Skin of body (tissue), 3 donors: Measurements from ENCODE around the gene MAPK7. TPM values are rescaled to one million over a fixed set of nuclear protein-coding genes. Genes with fewer than 3 reads are reported as not detected.

Experiments used
- DNase-seq: peaks from one replicate; lab custom pipeline; 2025; lab: John Stamatoyannopoulos, UW
- small RNA-seq: library from RNA; depleted of rRNA; stranded (forward); fragments of <200 nt; gene quantifications from one replicate; pipeline ENCODE3, GENCODE V24; 2014; ENCODE audit warnings: low replicate concordance
- total RNA-seq: library from RNA; depleted of rRNA; stranded (reverse); fragments of >200 nt; gene quantifications from one replicate; pipeline ENCODE4 v1.2.3, GENCODE V29; 2014

MAPK7 gene
- total RNA-seq, 1 donor from 2014 or later: 16.4 TPM

DNA sequence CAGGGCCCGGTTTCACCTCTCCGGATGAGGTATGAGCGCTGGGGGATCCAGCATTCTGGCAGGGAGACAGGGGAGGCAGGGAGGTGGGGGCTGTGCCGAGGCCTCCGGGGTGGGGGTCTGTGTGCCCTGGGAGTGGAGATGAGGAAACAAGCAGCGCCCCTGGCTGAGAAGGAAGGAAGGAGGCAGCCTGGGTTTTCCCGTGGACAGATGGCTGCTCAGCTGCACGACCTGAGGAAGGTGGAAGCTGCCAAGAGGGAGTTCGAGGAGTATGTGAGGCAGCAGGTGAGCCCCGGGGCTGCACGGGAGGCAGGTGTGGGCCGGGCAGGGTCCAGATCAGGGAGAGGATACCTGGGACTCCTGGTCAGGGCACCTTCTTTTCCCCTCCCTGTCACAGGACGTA, 37.0 kb downstream of the MAPK7 start:
- no peak for DNase-seq

DNA sequence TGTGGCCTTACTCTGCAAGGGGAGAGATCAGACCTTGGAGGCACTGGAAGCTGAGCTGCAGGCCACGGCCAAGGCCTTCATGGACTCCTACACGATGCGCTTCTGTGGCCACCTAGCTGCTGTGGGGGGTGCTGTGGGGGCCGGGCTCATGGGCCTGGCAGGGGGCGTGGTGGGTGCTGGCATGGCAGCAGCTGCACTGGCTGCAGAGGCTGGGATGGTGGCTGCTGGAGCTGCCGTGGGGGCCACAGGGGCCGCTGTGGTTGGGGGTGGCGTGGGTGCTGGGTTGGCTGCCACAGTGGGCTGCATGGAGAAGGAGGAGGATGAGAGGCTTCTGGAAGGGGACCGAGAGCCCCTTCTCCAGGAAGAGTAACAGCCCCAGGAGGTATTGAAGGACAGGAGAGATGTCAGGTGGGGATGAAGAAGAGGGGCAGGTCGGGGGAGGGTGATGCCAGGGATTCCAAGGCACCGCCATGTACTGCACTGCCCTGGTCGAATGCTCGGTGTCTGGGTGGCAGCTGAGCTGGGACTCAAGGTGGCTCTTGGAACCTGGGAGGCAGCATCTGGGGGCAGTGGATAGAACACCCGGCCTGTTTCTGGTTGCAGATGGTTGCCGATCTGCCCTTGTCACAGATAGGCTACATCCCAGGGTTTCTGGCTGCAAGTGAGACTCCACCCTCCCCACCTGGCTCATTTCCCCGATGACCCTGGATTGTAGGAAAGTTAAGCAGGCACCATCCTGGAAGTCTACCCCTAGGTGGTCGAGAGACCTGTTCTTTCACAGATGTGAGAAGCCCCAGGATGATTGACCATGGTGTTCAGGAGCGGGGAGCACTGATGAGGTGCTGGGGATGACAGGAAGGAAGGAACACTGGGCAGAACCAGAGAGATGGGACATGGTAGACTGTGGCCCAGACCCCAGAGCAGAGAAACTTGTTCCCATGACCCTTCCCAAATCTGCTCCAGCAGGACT, 37.8 kb downstream of the MAPK7 start:
- DNase-seq: no peak

DNA sequence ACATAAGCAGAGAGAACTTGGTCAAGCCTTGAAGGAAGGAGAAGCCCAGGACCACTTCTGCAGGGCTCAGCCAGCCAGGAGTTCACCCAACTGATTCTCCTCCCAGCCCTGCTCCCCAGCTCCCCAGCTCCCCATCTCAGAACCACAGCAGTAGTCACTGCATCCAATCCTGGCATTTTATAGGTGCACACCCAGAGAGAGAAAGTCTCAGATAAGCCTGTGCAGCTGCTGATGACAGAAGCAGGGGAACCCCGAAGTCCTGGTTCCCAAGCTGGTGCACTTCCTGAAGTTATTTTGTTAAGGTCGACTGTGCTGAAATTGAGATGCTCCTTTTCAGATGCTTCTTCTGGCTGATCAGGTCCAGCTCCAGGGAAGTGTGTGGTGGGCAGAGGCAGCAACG, 39.3 kb downstream of the MAPK7 start:
- DNase-seq: no peak

DNA sequence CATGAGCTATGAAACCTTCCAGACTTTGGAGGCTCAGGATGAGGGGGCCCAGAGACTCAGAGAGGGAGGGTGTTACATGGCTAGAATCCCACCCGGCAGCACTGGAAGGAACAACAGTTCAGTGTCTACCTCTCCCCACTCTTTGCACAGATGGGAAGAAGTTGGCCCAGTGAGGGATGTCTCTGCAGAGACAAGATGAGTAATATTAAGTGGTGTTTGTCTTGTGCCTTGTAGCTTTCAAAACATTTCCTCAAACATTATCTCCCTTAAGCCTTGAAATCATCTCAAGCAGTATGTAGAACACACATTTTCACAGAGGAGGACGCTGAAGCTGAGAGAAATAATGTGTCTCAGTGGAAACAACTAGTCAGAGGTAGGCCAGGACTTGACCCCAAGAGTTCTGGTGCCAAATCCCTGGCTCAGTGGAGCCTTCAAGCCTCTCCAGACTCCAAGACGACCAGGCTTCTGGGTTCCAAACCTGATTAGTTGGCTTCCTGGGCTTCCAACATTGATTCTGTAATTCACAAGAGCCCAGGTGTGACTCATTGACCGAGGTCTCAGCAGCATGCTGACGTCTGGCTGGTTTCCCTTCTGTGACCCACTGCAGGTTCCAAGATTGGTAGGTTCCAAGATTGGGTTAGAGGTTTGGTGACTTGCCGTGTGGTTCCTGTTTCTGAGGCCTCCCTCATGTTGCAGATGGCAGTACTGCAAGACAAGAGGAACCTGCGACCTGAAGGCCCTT, 40.1 kb downstream of the MAPK7 start:
- DNase-seq: peak; percentile 94

DNA sequence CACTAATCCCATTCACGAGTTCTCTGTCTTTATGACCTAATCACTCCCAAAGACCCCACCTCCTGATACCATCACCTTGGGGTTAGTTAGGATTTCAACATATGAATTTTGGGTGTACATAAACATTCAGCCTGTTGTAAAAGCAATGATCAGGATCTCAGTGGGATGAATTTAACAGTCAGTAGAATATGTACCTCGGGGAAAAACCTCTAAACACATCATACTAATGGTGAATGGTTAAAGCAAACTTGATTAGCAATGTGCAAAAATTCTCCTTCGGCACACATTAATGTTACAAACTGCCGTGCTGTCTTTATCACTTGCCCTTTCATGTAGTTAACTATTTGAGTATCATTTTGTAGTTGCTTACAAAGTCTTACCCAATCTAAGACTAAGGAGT, 42.9 kb downstream of the MAPK7 start:
- no peak for DNase-seq

DNA sequence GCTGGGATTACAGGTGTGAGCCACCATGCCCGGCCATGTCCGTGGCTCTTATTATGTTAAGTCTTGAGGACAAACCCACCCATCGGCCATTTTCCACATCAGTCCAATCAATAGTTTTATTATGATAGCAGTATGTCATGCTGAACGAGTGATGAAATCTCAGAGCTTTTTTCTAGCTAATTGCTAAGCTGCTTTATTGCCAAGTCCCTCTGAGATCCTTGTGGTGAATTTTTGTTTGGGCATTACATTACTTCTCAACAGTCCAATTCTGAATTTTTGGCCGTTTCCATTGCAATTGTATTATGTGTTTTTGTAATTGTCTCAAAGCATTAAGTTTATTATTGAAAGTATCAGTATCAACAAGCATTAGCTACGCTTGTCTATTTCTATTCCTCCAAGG, 43.6 kb downstream of the MAPK7 start:
- no peak for DNase-seq

DNA sequence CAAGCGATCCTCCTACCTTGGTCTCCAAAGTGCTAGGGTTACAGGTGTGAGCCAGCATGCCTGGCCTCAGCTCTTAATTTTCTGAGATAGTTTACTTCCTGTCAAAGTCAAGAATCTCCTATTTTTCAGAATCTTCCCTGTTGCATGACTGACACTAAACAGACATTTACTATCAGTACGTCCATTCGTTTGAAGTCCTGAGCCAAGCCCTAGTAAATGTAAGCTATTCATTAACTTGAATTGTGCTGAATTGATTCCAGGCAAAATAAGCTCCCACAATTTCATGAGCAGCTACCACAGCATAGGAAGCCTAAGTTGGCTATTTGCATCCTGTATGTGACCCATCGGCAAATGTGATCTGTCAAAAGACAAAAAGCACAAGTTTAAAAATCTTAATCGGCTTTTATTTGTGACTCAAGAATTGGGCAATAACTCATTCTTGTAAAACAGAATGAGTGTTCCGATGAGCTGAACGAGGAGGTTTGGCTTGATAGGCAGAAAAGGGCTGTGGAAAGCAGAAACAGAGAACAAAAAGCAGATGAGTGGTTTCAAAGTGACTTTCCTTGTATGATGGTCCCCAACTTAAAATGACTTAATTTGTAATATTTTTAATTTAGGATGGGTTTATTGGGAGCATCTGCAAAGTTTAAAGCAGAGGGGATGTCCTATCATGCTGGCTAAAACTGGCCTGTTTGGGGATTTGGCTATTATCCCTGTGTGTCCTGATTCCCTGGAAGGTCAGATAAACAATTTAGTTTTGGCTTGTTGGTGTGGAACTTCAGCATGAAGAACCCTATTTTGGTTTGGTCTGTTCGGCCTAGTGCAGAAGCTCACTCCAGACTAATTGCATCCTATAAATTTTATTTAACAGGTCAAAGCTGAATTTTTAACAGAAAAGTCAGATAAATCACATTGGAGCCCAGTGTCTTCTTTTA, 46.9 kb downstream of the MAPK7 start:
- no peak for DNase-seq

DNA sequence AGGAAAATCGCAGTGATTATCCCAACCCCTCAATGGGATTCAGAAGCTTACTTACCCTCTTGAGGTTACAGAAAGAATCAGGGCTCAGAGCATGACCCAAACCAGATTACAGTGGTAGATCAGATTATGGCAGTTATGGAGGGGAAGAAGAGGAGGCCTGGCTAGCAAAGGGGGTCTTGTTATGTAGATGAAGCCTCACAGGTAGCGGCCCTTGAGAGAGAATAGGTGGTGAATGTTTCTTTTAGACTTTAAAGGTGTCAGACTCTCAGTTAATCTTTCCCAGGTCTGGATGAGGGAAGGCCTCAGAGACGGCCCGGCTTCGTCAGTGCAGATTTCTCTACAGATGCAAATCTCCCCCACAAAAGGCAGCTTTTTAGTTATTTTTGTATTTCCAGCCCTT, 48.3 kb downstream of the MAPK7 start:
- no peak for DNase-seq

DNA sequence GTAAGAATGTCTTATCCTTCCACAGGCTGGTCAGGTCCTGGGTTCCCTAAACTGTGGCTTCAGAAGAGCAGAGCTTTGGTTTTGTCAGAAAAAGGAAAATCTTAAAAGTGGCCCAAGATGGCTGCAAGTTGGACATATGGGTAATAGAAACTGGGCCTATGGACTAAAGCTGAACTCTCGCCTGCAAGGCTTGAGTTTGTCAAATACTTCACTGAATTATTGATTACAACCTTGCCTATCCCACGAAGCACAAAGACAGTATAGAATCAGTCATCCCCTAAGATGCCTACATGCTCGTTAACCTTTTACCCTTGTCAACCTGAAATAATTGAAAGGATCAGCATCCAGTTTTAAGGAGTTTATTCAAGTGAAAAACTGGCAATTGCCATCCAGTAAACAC, 53.4 kb downstream of the MAPK7 start:
- no peak for DNase-seq

Small RNA genes within 50 kb of the gene (small RNA-seq; reads per million reads assigned to genes)
- gene MIR1180 (6.3 reads per million, percentile 91 among the genes with 10 or more reads in this experiment), gene RF00537 (not detected)

Other genes starting within 250 kb of the MAPK7 start
- 41.6 TPM for gene EPN2, start 141.1 kb upstream of the MAPK7 start, total RNA-seq
- gene B9D1, start 15.8 kb upstream of the MAPK7 start, total RNA-seq: 9.2 TPM
- 126 TPM for gene MFAP4, start 8.7 kb downstream of the MAPK7 start, total RNA-seq
- gene RNF112, start 32.7 kb downstream of the MAPK7 start, total RNA-seq: 3.7 TPM
- 0.59 TPM for gene SLC47A1, start 155.4 kb downstream of the MAPK7 start, total RNA-seq